Loucy (cell line): ENCODE results near the gene SLC15A1.

Source experiments
- H2AFZ ChIP-seq: fragments of 200-600 bp; sonication (generic); 2 replicates; pipeline ENCODE4 v1.6.0; 2016; ENCODE audit warnings: antibody characterized with exemption, mild to moderate bottlenecking, low read length, moderate library complexity
- H3F3A ChIP-seq: fragments of 200-600 bp; 2 replicates; pipeline ENCODE4 v1.6.0; 2016; ENCODE audit warnings: antibody characterized with exemption, low read depth, mild to moderate bottlenecking
- H3K27me3 ChIP-seq: fragments of 200-600 bp; sonication (generic); 2 replicates; pipeline ENCODE4 v1.6.1; 2014; ENCODE audit warnings: low read length, mild to moderate bottlenecking; ENCODE audit not compliant: insufficient read depth, poor library complexity, severe bottlenecking
- H3K36me3 ChIP-seq: fragments of 200-600 bp; sonication (generic); 2 replicates; pipeline ENCODE4 v1.6.1; 2016; ENCODE audit warnings: low read length; ENCODE audit not compliant: insufficient read depth
- H3K4me1 ChIP-seq: fragments of 200-600 bp; sonication (generic); 2 replicates; pipeline ENCODE4 v1.5.1; 2014; ENCODE audit warnings: low read length, mild to moderate bottlenecking; ENCODE audit not compliant: insufficient read depth, poor library complexity, severe bottlenecking
- H3K4me2 ChIP-seq: fragments of 200-600 bp; sonication (generic); 2 replicates; pipeline ENCODE4 v1.6.0; 2014; ENCODE audit warnings: antibody characterized with exemption, low read length, low read depth, mild to moderate bottlenecking; ENCODE audit not compliant: poor library complexity, severe bottlenecking
- H3K4me3 ChIP-seq: fragments of 200-600 bp; sonication (generic); 2 replicates; pipeline ENCODE4 v1.5.1; 2014; ENCODE audit warnings: low read length, mild to moderate bottlenecking, mixed read lengths; ENCODE audit not compliant: poor library complexity, severe bottlenecking
- H3K79me2 ChIP-seq: fragments of 200-600 bp; sonication (generic); 2 replicates; pipeline ENCODE4 v1.6.1; 2014; ENCODE audit warnings: low read length; ENCODE audit not compliant: insufficient read depth
- H3K9ac ChIP-seq: fragments of 200-600 bp; sonication (generic); 2 replicates; pipeline ENCODE4 v1.6.0; 2014; ENCODE audit warnings: mild to moderate bottlenecking, low read depth, low read length, moderate library complexity; ENCODE audit not compliant: poor library complexity, severe bottlenecking
- H3K9me2 ChIP-seq: fragments of 200-600 bp; sonication (generic); replicated peaks from 2 replicates; pipeline ENCODE4 v1.6.1; 2016; ENCODE audit warnings: low read depth, low read length, mixed read lengths
- H3K9me3 ChIP-seq: fragments of 200-600 bp; sonication (generic); 2 replicates; pipeline ENCODE4 v1.6.1; 2014; ENCODE audit warnings: mild to moderate bottlenecking, antibody characterized with exemption, low read length, low read depth; ENCODE audit not compliant: insufficient read depth
- H4K20me1 ChIP-seq: fragments of 200-600 bp; sonication (generic); 2 replicates; pipeline ENCODE4 v1.6.0; 2014; ENCODE audit warnings: antibody characterized with exemption, low read length, mild to moderate bottlenecking; ENCODE audit not compliant: insufficient read depth, poor library complexity, severe bottlenecking
- EZH2phosphoT487 ChIP-seq: fragments of 200-600 bp; IDR thresholded peaks from 2 replicates; pipeline ENCODE4 v1.6.1; 2018; ENCODE audit warnings: antibody characterized with exemption, mild to moderate bottlenecking, moderate library complexity, borderline replicate concordance
- TF ChIP-seq, protein P1 (sequence below): fragments of 200-600 bp; sonication (generic); conservative IDR thresholded peaks from 2 replicates; pipeline ENCODE4 v1.5.1; 2014; ENCODE audit warnings: mild to moderate bottlenecking, antibody characterized with exemption, low read length

Gene SLC15A1

GRCh38 chr13:98731925-98732324 lies 20.5 kb downstream of the SLC15A1 start:
- no peaks in the 10 kb centered on the region for H3K4me1 ChIP-seq
- H2AFZ ChIP-seq: no peak overlapping the region
- H3K4me2 ChIP-seq: no peak overlapping the region
- H4K20me1 ChIP-seq: no peaks in the 10 kb centered on the region
- no peaks in the 10 kb centered on the region for H3K36me3 ChIP-seq
- no peak overlapping the region for H3K4me3 ChIP-seq
- H3F3A ChIP-seq: no peaks in the 10 kb centered on the region
- TF ChIP-seq, protein P1, sequence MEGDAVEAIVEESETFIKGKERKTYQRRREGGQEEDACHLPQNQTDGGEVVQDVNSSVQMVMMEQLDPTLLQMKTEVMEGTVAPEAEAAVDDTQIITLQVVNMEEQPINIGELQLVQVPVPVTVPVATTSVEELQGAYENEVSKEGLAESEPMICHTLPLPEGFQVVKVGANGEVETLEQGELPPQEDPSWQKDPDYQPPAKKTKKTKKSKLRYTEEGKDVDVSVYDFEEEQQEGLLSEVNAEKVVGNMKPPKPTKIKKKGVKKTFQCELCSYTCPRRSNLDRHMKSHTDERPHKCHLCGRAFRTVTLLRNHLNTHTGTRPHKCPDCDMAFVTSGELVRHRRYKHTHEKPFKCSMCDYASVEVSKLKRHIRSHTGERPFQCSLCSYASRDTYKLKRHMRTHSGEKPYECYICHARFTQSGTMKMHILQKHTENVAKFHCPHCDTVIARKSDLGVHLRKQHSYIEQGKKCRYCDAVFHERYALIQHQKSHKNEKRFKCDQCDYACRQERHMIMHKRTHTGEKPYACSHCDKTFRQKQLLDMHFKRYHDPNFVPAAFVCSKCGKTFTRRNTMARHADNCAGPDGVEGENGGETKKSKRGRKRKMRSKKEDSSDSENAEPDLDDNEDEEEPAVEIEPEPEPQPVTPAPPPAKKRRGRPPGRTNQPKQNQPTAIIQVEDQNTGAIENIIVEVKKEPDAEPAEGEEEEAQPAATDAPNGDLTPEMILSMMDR: no peak
- TF ChIP-seq EZH2phosphoT487: no peak
- H3K9ac ChIP-seq: no peak overlapping the region
- H3K9me2 ChIP-seq: no peaks in the 10 kb centered on the region
- H3K79me2 ChIP-seq: no peaks in the 10 kb centered on the region
- no peaks in the 10 kb centered on the region for H3K9me3 ChIP-seq
- H3K27me3 ChIP-seq: no peaks in the 10 kb centered on the region

DNA sequence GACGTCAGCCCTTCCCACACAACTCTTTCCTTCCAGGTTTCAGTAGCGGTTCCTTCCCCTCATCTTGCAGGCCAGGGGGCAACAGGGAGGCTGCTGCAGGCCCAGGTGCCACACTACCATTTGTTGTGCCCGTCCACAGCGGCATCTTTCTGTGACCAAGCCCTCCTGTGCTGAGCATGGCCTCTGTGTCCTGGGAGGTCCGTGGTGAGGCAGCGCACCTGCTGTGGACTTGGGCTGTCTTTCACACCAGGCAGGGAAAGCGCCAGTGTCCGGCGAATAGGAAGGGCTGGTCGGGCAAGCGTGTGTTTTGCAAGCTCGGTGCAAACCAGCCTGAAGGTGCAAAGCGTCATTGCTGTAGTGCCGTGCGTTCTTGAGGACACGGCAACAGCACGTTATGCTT lies 21.4 kb downstream of the SLC15A1 start:
- no peaks in the 10 kb centered on the region for H3K4me1 ChIP-seq
- no peaks in the 10 kb centered on the region for H4K20me1 ChIP-seq
- no peaks in the 10 kb centered on the region for H3F3A ChIP-seq
- H3K79me2 ChIP-seq: no peaks in the 10 kb centered on the region
- H3K36me3 ChIP-seq: no peaks in the 10 kb centered on the region
- H2AFZ ChIP-seq: no peak overlapping the region
- no peak overlapping the region for H3K4me2 ChIP-seq
- H3K4me3 ChIP-seq: no peak overlapping the region
- H3K9me3 ChIP-seq: no peaks in the 10 kb centered on the region
- no peaks in the 10 kb centered on the region for H3K27me3 ChIP-seq
- TF ChIP-seq, protein P1: no peak
- TF ChIP-seq EZH2phosphoT487: no peak
- no peak overlapping the region for H3K9ac ChIP-seq
- no peaks in the 10 kb centered on the region for H3K9me2 ChIP-seq

GRCh38 chr13:98730441-98730840 lies 22.0 kb downstream of the SLC15A1 start:
- H3K36me3 ChIP-seq: no peaks in the 10 kb centered on the region
- no peaks in the 10 kb centered on the region for H3K4me1 ChIP-seq
- no peaks in the 10 kb centered on the region for H3K27me3 ChIP-seq
- H4K20me1 ChIP-seq: no peaks in the 10 kb centered on the region
- H3K79me2 ChIP-seq: no peaks in the 10 kb centered on the region
- no peak overlapping the region for H3K4me3 ChIP-seq
- no peak overlapping the region for H3K4me2 ChIP-seq
- H2AFZ ChIP-seq: no peak overlapping the region
- H3K9me3 ChIP-seq: no peaks in the 10 kb centered on the region
- TF ChIP-seq, protein P1: no peak
- no peak for TF ChIP-seq EZH2phosphoT487
- no peaks in the 10 kb centered on the region for H3K9me2 ChIP-seq
- H3F3A ChIP-seq: no peaks in the 10 kb centered on the region
- no peak overlapping the region for H3K9ac ChIP-seq
